Testis (tissue), 2 donors: ENCODE results near the gene BNC2.

Source experiments
- POLR2A ChIP-seq: fragments of 450-650 bp; IDR thresholded peaks from one replicate; pipeline ENCODE4 v1.6.1; 2017; ENCODE audit warnings: antibody characterized with exemption, mild to moderate bottlenecking, moderate library complexity
- TF ChIP-seq, protein P1 (sequence below), 3 experiments: fragments of 450-650 bp in 2 of 3; fragments of 200-600 bp in 1 of 3; sonication (generic) in 1 of 3; IDR thresholded peaks; one replicate each; pipeline ENCODE4 v1.5.1; 2016 to 2019; ENCODE audit warnings: antibody characterized with exemption in 3 of 3, mild to moderate bottlenecking in 2 of 3, moderate library complexity in 1 of 3

GRCh38 chr9:16625811-16626210 is 244.7 kb downstream of the BNC2 start:
- TF ChIP-seq, protein P1, sequence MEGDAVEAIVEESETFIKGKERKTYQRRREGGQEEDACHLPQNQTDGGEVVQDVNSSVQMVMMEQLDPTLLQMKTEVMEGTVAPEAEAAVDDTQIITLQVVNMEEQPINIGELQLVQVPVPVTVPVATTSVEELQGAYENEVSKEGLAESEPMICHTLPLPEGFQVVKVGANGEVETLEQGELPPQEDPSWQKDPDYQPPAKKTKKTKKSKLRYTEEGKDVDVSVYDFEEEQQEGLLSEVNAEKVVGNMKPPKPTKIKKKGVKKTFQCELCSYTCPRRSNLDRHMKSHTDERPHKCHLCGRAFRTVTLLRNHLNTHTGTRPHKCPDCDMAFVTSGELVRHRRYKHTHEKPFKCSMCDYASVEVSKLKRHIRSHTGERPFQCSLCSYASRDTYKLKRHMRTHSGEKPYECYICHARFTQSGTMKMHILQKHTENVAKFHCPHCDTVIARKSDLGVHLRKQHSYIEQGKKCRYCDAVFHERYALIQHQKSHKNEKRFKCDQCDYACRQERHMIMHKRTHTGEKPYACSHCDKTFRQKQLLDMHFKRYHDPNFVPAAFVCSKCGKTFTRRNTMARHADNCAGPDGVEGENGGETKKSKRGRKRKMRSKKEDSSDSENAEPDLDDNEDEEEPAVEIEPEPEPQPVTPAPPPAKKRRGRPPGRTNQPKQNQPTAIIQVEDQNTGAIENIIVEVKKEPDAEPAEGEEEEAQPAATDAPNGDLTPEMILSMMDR (IDR thresholded peaks at IDR 0.05), result no peak
- TF ChIP-seq POLR2A, result no peak
